Fibroblast of villous mesenchyme (primary cell): Measurements from ENCODE around the gene ZNF488. TPM values are rescaled to one million over a fixed set of nuclear protein-coding genes. Genes with fewer than 3 reads are reported as not detected.

Source experiments
- DNase-seq: peaks from one replicate; pipeline ENCODE4 v3.0.0-alpha.2; 2010; ENCODE audit warnings: low read depth
- H3K4me3 ChIP-seq: 2 replicates; pipeline ENCODE4 v1.5.1; 2011; ENCODE audit warnings: low read depth, mild to moderate bottlenecking, low read length
- CTCF ChIP-seq: IDR thresholded peaks from 2 replicates; pipeline ENCODE4 v1.5.1; 2012; ENCODE audit warnings: low read depth, mild to moderate bottlenecking, low read length; ENCODE audit not compliant: insufficient read depth
- total RNA-seq: library from RNA; depleted of rRNA; stranded (reverse); fragments of >200 nt; gene quantifications from 2 replicates; pipeline ENCODE4 v1.2.3, GENCODE V29; 2012

ZNF488 gene
- total RNA-seq, 1 donor = under 0.01 TPM

GRCh38 chr10:47370015-47370767 lies 13.9 kb downstream of the ZNF488 start:
- TF ChIP-seq CTCF = no peak
- no peak for DNase-seq
- H3K4me3 ChIP-seq = no peak overlapping the region

DNA sequence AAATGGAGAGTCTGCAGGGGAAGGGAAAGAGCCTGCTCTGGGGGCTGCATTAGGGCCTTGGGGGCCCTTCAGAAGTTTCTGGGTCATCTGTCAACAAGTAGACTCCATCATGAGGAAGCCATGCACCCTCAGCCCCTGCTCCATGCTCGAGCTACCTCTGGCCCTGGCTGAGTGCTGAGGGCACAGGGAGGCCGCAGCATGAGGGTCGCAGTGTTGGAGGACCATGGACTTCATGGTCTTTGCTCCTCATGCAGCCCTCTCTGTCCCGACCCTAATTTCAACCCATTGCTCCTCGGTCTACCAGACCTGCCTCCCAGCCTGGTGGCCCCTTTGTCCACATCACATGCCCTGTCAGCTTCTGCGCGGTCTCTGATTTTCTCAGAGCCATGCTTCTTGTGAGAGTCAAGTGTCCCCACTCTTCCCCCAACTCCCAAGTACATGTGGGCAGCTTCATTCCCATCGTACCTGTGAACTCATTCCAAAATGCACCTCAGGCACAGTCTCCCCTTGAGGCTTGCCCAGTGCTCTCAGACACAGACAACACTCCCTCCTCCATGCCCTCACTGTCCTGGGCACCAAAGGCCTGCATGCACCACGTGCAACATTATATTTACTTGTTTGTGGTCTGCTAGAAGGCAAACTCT lies 14.7 kb downstream of the ZNF488 start:
- DNase-seq = no peak
- H3K4me3 ChIP-seq = no peak overlapping the region
- TF ChIP-seq CTCF = no peak

DNA sequence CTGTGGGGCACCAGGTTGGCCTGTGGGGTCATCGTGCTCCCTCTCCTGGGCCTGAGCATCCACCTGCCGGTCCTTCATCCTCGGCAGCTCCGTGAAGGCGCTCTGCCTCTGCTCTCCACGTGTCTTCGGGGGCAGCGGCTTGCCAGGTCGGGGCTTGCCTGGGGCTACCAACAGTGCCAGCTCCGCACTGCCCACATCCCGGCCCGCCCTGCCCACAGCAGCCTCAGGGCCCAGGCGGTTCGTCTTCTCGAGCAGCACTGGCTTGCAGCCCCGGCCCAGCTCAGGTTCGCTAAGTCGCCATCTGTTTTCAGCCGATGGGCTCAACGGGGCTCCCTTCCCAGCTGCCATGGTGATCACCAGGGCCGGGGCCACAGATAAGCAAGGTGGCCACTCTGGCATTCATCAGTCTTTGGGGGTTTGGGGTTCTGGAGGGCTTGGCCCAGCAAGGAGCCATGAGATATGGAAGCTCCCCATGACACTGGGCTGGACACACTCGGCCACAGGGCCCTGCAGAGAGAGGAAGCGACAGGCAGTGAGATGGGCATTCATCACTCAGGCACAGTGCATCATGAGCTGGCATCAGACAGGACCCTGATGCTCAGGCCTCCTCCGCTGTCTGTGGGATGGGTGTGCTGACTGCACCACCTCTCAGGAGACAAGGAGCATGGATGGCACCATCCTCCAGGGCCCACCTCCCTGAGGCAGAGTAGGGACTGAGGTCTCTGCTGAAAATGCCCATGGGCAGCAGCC lies 15.5 kb downstream of the ZNF488 start:
- TF ChIP-seq CTCF = no peak
- H3K4me3 ChIP-seq = no peak overlapping the region
- no peak for DNase-seq

DNA sequence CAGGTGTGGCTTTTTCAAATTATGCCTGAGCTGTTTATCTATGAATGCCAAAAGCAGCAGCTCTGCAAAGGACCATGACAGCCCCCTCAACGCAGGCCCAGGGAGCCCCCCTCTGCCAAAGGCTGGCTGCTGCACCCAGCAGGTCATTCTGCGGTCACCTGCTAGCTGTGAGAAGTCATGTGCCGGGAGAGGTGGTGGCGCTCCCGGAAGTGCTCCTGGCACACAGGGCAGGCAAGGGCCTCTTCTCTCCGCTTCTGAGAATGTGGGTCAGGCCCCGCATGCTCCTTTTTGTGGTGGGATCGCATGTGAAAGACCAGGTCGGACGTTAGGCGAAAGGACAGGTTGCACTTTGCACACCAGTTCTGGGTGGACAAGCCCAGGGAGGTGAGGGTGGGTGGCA lies 16.4 kb downstream of the ZNF488 start:
- no peak for DNase-seq
- no peak overlapping the region for H3K4me3 ChIP-seq
- no peak for TF ChIP-seq CTCF

DNA sequence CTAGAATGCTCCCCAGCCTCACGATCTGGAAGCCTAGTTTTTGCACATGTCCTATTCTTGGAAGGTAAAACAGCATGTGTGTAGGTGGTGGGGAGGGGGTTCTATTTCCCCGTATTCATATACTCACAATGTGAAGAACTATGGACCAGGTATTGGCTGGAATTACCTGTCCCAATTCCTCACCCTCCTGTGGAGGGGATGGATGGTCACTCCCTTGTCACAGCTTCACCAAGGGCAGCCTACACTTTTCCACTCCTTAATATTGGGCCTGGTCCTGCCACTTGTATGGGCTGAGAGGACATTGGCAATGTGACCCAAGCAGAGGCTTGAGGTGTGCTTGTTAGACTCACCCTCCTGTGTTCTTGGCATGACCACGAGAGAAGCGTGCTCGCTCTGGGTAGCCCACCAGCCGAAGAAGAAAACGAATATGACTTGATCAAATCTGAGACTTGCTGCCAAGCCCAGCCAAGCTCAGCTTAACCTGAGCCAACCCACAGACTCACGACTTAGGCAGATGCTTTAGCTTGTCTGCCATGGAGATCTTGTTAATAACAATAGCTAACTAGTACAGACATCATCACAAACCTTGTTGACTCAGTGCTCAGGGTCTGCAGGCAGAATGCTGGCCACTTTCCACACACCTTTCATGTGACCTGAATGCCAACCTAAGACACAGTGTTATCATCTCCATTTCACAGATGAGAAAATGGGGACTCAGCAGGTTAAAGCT lies 17.2 kb downstream of the ZNF488 start:
- no peak overlapping the region for H3K4me3 ChIP-seq
- DNase-seq = no peak
- TF ChIP-seq CTCF = no peak

DNA sequence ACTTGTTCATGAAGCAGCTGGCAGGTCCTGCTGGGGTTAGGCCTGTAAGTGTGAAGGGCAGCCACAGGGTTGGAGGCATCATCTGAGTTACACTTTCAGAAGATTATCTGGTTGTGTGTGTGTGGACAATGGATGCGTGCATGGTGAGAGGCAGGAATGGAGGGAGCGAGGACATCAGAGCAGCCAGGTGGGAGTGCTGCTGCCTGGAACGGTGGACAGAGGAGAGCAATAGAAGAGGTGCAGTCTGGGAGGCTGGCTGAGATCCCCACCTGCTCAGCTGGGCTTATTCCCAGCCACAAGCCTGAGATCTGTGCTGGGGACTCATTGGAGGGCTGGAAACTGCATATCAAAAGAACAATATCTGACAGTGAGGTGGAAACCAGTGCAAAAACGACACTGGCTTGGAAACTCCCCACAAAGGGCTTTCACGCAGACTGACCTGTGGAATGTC lies 17.9 kb downstream of the ZNF488 start:
- no peak for DNase-seq
- no peak for TF ChIP-seq CTCF
- no peak overlapping the region for H3K4me3 ChIP-seq
